ENCODE data around the gene VGLL3.
"Not testable (repeated sequence)": the region's sequence is repeated elsewhere in the genome, so short reads cannot be mapped to it uniquely, and the experiment has no call there.

Gene VGLL3

GRCh38 chr3:86985181-86985826 lies 5.6 kb downstream of the VGLL3 start:
- Histone ChIP-seq H3K4me1 (ENCODE audit: insufficient read depth, poor library complexity, severe bottlenecking) (peaks cover 21% of the 10 kb centered on the region), H3K36me3 (ENCODE audit: low read depth) (no peaks in the 10 kb centered on the region), H3K4me3 (ENCODE audit: severe bottlenecking) (no peak overlapping the region), H3K27ac (ENCODE audit: poor library complexity, severe bottlenecking) (no peak overlapping the region), H3K27me3 (ENCODE audit: insufficient read depth, poor library complexity, severe bottlenecking) (no peaks in the 10 kb centered on the region), H3K9me3 (ENCODE audit: severe bottlenecking) (no peaks in the 10 kb centered on the region)
- DNase-seq (ENCODE audit: low spot score): no peak
- TF ChIP-seq CTCF (IDR thresholded peaks at IDR 0.05; ENCODE audit: poor library complexity, severe bottlenecking): no peak
- no peak for ATAC-seq (ENCODE audit: low read depth)

- Histone ChIP-seq H3K4me1 (ENCODE audit: insufficient read depth, poor library complexity, severe bottlenecking) (peaks cover 15% of the 10 kb centered on the region), H3K27me3 (ENCODE audit: insufficient read depth, poor library complexity, severe bottlenecking) (no peaks in the 10 kb centered on the region), H3K4me3 (ENCODE audit: severe bottlenecking) (no peak overlapping the region), H3K9me3 (ENCODE audit: severe bottlenecking) (no peaks in the 10 kb centered on the region), H3K36me3 (ENCODE audit: low read depth) (no peaks in the 10 kb centered on the region), H3K27ac (ENCODE audit: poor library complexity, severe bottlenecking) (no peak overlapping the region)
- ATAC-seq (ENCODE audit: low read depth) (no peak), DNase-seq (ENCODE audit: low spot score) (no peak)
- no peak for TF ChIP-seq CTCF (IDR thresholded peaks at IDR 0.05; ENCODE audit: poor library complexity, severe bottlenecking)
Measured at GRCh38 chr3:86984271-86984670, 6.7 kb downstream of the VGLL3 start.

- ATAC-seq (ENCODE audit: low read depth) (no peak), DNase-seq (ENCODE audit: low spot score) (no peak)
- no peak for TF ChIP-seq CTCF (IDR thresholded peaks at IDR 0.05; ENCODE audit: poor library complexity, severe bottlenecking)
- Histone ChIP-seq H3K4me3 (ENCODE audit: severe bottlenecking) (no peak overlapping the region), H3K27me3 (ENCODE audit: insufficient read depth, poor library complexity, severe bottlenecking) (no peaks in the 10 kb centered on the region), H3K4me1 (ENCODE audit: insufficient read depth, poor library complexity, severe bottlenecking) (peaks cover 5% of the 10 kb centered on the region), H3K9me3 (ENCODE audit: severe bottlenecking) (no peaks in the 10 kb centered on the region), H3K36me3 (ENCODE audit: low read depth) (no peaks in the 10 kb centered on the region), H3K27ac (ENCODE audit: poor library complexity, severe bottlenecking) (no peak overlapping the region)
Measured at GRCh38 chr3:86982883-86983282, 8.1 kb downstream of the VGLL3 start.

GRCh38 chr3:86978111-86978551 lies 12.8 kb downstream of the VGLL3 start:
- H3K4me3 ChIP-seq (ENCODE audit: severe bottlenecking): no peak overlapping the region
- TF ChIP-seq CTCF (IDR thresholded peaks at IDR 0.05; ENCODE audit: poor library complexity, severe bottlenecking): no peak

GRCh38 chr3:86976219-86976618 lies 14.7 kb downstream of the VGLL3 start:
- DNase-seq (ENCODE audit: low spot score) (no peak), ATAC-seq (ENCODE audit: low read depth) (no peak)
- Histone ChIP-seq H3K9me3 (ENCODE audit: severe bottlenecking) (no peaks in the 10 kb centered on the region), H3K27ac (ENCODE audit: poor library complexity, severe bottlenecking) (no peak overlapping the region), H3K36me3 (ENCODE audit: low read depth) (no peaks in the 10 kb centered on the region), H3K4me3 (ENCODE audit: severe bottlenecking) (no peak overlapping the region), H3K4me1 (ENCODE audit: insufficient read depth, poor library complexity, severe bottlenecking) (peaks cover 8% of the 10 kb centered on the region), H3K27me3 (ENCODE audit: insufficient read depth, poor library complexity, severe bottlenecking) (no peaks in the 10 kb centered on the region)
- TF ChIP-seq CTCF (IDR thresholded peaks at IDR 0.05; ENCODE audit: poor library complexity, severe bottlenecking): no peak

More at GRCh38 chr3:86978111-86978551, 12.8 kb downstream of the VGLL3 start:
- H3K27me3 ChIP-seq (ENCODE audit: insufficient read depth, poor library complexity, severe bottlenecking): no peaks in the 10 kb centered on the region
- no peaks in the 10 kb centered on the region for H3K36me3 ChIP-seq (ENCODE audit: low read depth)
- H3K27ac ChIP-seq (ENCODE audit: poor library complexity, severe bottlenecking): no peak overlapping the region
- no peak for DNase-seq (ENCODE audit: low spot score)
- ATAC-seq (ENCODE audit: low read depth): 0 out of 3 replicates have a peak, but pooled peaks have one; percentile 30
- H3K4me1 ChIP-seq (ENCODE audit: insufficient read depth, poor library complexity, severe bottlenecking): peaks cover 5% of the 10 kb centered on the region
- no peaks in the 10 kb centered on the region for H3K9me3 ChIP-seq (ENCODE audit: severe bottlenecking)

GRCh38 chr3:86974177-86974576 lies 16.8 kb downstream of the VGLL3 start:
- not testable (repeated sequence) for DNase-seq (ENCODE audit: low spot score); H3K27ac ChIP-seq (ENCODE audit: poor library complexity, severe bottlenecking); H3K4me3 ChIP-seq (ENCODE audit: severe bottlenecking); ATAC-seq (ENCODE audit: low read depth); H3K27me3 ChIP-seq (ENCODE audit: insufficient read depth, poor library complexity, severe bottlenecking); H3K4me1 ChIP-seq (ENCODE audit: insufficient read depth, poor library complexity, severe bottlenecking); H3K36me3 ChIP-seq (ENCODE audit: low read depth); H3K9me3 ChIP-seq (ENCODE audit: severe bottlenecking)

Measured in RWPE2 (cell line).